K562 (cell line): Measurements from ENCODE around the gene TSTD2.

Experiments used
- CREB1 ChIP-seq, 2 experiments: sonication (generic) in 1 of 2; formaldehyde crosslinking in 1 of 2; IDR thresholded peaks; 2 replicates each; pipeline versions ENCODE4 v1.6.1 to v1.8.0; 2012 to 2022; ENCODE audit warnings: inconsistent platforms in 1 of 2, mild to moderate bottlenecking in 1 of 2, missing genetic modification reagents in 1 of 2, moderate library complexity in 1 of 2
- DLX4 ChIP-seq: fragments of 250-450 bp; sonication (Bioruptor Pico); IDR thresholded peaks from 2 replicates; pipeline ENCODE4 v1.6.1; 2021; ENCODE audit warnings: mild to moderate bottlenecking
- E4F1 ChIP-seq: fragments of 250-450 bp; sonication (Bioruptor Pico); IDR thresholded peaks from 2 replicates; pipeline ENCODE4 v1.5.0; 2021; ENCODE audit warnings: mild to moderate bottlenecking, borderline replicate concordance
- HMGXB4 ChIP-seq: sonication (generic); formaldehyde crosslinking; IDR thresholded peaks from 2 replicates; pipeline ENCODE4 v1.8.1; 2023; ENCODE audit warnings: mild to moderate bottlenecking, missing genetic modification reagents
- IRF1 ChIP-seq: sonication (generic); formaldehyde crosslinking; IDR thresholded peaks from 2 replicates; pipeline ENCODE4 v1.8.0; 2022; ENCODE audit warnings: missing genetic modification reagents, mild to moderate bottlenecking, borderline replicate concordance
- KDM4B ChIP-seq, 2 experiments: fragments of 450-650 bp in 1 of 2; sonication (generic) in 1 of 2; IDR thresholded peaks; 2 replicates each; pipeline ENCODE4 v1.6.1; 2016 to 2017; ENCODE audit warnings: borderline replicate concordance in 2 of 2, antibody characterized with exemption in 1 of 2, low read depth in 1 of 2, mild to moderate bottlenecking in 1 of 2
- NFYB ChIP-seq: IDR thresholded peaks from 2 replicates; pipeline ENCODE4 v1.6.1; 2011; ENCODE audit warnings: mild to moderate bottlenecking, moderate library complexity; ENCODE audit not compliant: insufficient read length; ENCODE audit errors: extremely low read depth
- POLR2A ChIP-seq: fragments of 450-650 bp; conservative IDR thresholded peaks from 2 replicates; pipeline ENCODE4 v1.6.1; 2016
- PTTG1 ChIP-seq: fragments of 450-650 bp; IDR thresholded peaks from 2 replicates; pipeline ENCODE4 v1.6.1; 2016; ENCODE audit warnings: low read depth, mild to moderate bottlenecking, missing genetic modification characterization, missing compliant biosample characterization
- RFX5 ChIP-seq: IDR thresholded peaks from 2 replicates; pipeline ENCODE4 v1.6.1; 2011; ENCODE audit warnings: low read depth, mild to moderate bottlenecking, improper control_type of control experiment, low read length
- TFAM ChIP-seq: fragments of 250-450 bp; sonication (Bioruptor Pico); conservative IDR thresholded peaks from 2 replicates; pipeline ENCODE4 v1.5.0; 2021; ENCODE audit warnings: mild to moderate bottlenecking, moderate library complexity
- TGIF2 ChIP-seq: sonication (generic); formaldehyde crosslinking; IDR thresholded peaks from 2 replicates; pipeline ENCODE4 v1.8.1; 2022; ENCODE audit warnings: mild to moderate bottlenecking, missing genetic modification reagents, moderate library complexity

GRCh38 chr9:97571664-97572063 lies 61.5 kb downstream of the TSTD2 start:
- TF ChIP-seq E4F1 (CRISPR knock-in tag) (no peak), DLX4 (CRISPR knock-in tag) (no peak), HMGXB4 (CRISPR knock-in tag) (no peak), PTTG1 (tag) (no peak), KDM4B (IDR thresholded peaks at IDR 0.05; ENCODE audit: borderline replicate concordance in 2 of 2, low read depth in 1 of 2) (no peak), IRF1 (CRISPR knock-in tag) (no peak), RFX5 (no peak), POLR2A (no peak), NFYB (no peak), TGIF2 (CRISPR knock-in tag) (no peak), CREB1 (IDR thresholded peaks at IDR 0.05) (no peak), CREB1 (CRISPR knock-in tag; IDR thresholded peaks at IDR 0.05) (no peak), TFAM (CRISPR knock-in tag) (no peak)
